ENCODE results near the gene FSCN2. TPM values are rescaled to one million over a fixed set of nuclear protein-coding genes. Genes with fewer than 3 reads are reported as not detected.

Gene FSCN2
- total and polyA plus RNA-seq, 10 of the 15 experiments (the other 5 are each of a cell fraction or from before 2014, with no cell fraction given): 0.12 to 2.1 (median 0.65) TPM; not detected in 3

GRCh38 chr17:81515530-81516041 lies 12.6 kb upstream of the FSCN2 start:
- H4K20me1 ChIP-seq (ENCODE audit: control insufficient read depth, insufficient read depth): peaks cover 4% of the 10 kb centered on the region
- peaks cover 82% of the 10 kb centered on the region for H3K79me2 ChIP-seq (ENCODE audit: control insufficient read depth, insufficient read depth, low read length)
- no peaks in the 10 kb centered on the region; the same call in 2 of the 3 replicates for H3K9me3 ChIP-seq (replicated peaks; ENCODE audit: control insufficient read depth, insufficient read depth, low read length)
- H2AFZ ChIP-seq (ENCODE audit: control insufficient read depth, low read depth, low read length): no peak overlapping the region
- H3K4me3 ChIP-seq: peak overlapping the region; percentile 72
- in situ Hi-C loops (cut with MboI) (no loop called here), intact Hi-C loops (cut with micrococcal nuclease; ENCODE audit: unreplicated experiment) (loop anchor here (2.0 to 10.0 kb wide), 3 partner anchors 37 to 261 kb away; partner anchors contain the start of gene FAAP100)
- peaks cover 12 to 14% of the 10 kb centered on the region in 2 experiments for H3K36me3 ChIP-seq (ENCODE audit: control insufficient read depth in 2 of 2, insufficient read depth in 2 of 2, low read length in 1 of 2)
- no TSS peak for BruUV-seq (replicated peaks)
- WGBS (ENCODE audit: insufficient coverage, insufficient replicate concordance, low lambda C conversion rate, missing lambda C conversion rate): under 1% methylated on average over 19 of the region's 19 CpGs
- H3K27me3 ChIP-seq (replicated peaks in 1 of 2; ENCODE audit: control insufficient read depth in 2 of 2, insufficient read depth in 2 of 2, low read length in 1 of 2): no peaks in the 10 kb centered on the region
- H3K9ac ChIP-seq (ENCODE audit: control insufficient read depth, insufficient read depth, low read length): peak overlapping the region; percentile 87
- ChIA-PET SMC1A (ENCODE audit: uncharacterized antibody, unreplicated experiment) (no interaction called here), POLR2A (interaction anchor here (0.6 to 2.0 kb wide), 6 partner anchors 8 to 697 kb away, joined by 3 to 11 read pairs (median 4); partner anchors contain the start of gene FAAP100), RAD21 (ENCODE audit: unreplicated experiment) (interaction anchor here (0.8 to 7.6 kb wide), 4 partner anchors 22 to 293 kb away, joined by 3 to 44 read pairs (median 4); partner anchors contain the start of genes CEP131 and FAAP100), CTCF (interaction anchor here (0.7 to 5.5 kb wide), 2 partner anchors 85 to 196 kb away, joined by 3 to 47 read pairs; no protein-coding TSS in a partner anchor)
- DNase-seq (ENCODE audit: low read depth, low spot score): no peak
- H3K4me1 ChIP-seq (ENCODE audit: control insufficient read depth, insufficient read depth, low read length): peaks cover 33% of the 10 kb centered on the region
- no peak for FAIRE-seq
- peak overlapping the region; percentile 100 for H3K27ac ChIP-seq (ENCODE audit: control insufficient read depth, insufficient read depth)
- ATAC-seq: no peak
- peak overlapping the region; percentile 100 for H3K4me2 ChIP-seq (ENCODE audit: control insufficient read depth, insufficient read depth)
- TF ChIP-seq POLR2A (IDR thresholded peaks at IDR 0.05; ENCODE audit: low read depth, low read length): no peak; the same call in 1 of the 2 replicates
- TF ChIP-seq HDGF (IDR thresholded peaks at IDR 0.05): peak; percentile 26; the same call in 1 of the 2 replicates
- no peak for TF ChIP-seq SUPT20H (IDR thresholded peaks at IDR 0.05; ENCODE audit: borderline replicate concordance, control insufficient read depth, low read depth, low read length)
- no peak for TF ChIP-seq SPI1 (IDR thresholded peaks at IDR 0.05; ENCODE audit: borderline replicate concordance, insufficient read depth, low read depth, low read length)
- TF ChIP-seq NBN (IDR thresholded peaks at IDR 0.05): 0 out of 2 replicates have a peak, but pooled peaks have one; percentile 46
- TF ChIP-seq NFYA (IDR thresholded peaks at IDR 0.05; ENCODE audit: borderline replicate concordance, low read depth, low read length): no peak
- no peak for TF ChIP-seq KAT2A (conservative IDR thresholded peaks at IDR 0.05; ENCODE audit: control insufficient read depth, low read depth, low read length)
- TF ChIP-seq WRNIP1 (IDR thresholded peaks at IDR 0.05; ENCODE audit: borderline replicate concordance, low read depth, low read length): 0 out of 2 replicates have a peak, but pooled peaks have one; percentile 32
- no peak for TF ChIP-seq FOXK2 (IDR thresholded peaks at IDR 0.05)
- 0 out of 2 replicates have a peak, but pooled peaks have one; percentile 17 for TF ChIP-seq PKNOX1 (IDR thresholded peaks at IDR 0.05)
- TF ChIP-seq, protein P1, sequence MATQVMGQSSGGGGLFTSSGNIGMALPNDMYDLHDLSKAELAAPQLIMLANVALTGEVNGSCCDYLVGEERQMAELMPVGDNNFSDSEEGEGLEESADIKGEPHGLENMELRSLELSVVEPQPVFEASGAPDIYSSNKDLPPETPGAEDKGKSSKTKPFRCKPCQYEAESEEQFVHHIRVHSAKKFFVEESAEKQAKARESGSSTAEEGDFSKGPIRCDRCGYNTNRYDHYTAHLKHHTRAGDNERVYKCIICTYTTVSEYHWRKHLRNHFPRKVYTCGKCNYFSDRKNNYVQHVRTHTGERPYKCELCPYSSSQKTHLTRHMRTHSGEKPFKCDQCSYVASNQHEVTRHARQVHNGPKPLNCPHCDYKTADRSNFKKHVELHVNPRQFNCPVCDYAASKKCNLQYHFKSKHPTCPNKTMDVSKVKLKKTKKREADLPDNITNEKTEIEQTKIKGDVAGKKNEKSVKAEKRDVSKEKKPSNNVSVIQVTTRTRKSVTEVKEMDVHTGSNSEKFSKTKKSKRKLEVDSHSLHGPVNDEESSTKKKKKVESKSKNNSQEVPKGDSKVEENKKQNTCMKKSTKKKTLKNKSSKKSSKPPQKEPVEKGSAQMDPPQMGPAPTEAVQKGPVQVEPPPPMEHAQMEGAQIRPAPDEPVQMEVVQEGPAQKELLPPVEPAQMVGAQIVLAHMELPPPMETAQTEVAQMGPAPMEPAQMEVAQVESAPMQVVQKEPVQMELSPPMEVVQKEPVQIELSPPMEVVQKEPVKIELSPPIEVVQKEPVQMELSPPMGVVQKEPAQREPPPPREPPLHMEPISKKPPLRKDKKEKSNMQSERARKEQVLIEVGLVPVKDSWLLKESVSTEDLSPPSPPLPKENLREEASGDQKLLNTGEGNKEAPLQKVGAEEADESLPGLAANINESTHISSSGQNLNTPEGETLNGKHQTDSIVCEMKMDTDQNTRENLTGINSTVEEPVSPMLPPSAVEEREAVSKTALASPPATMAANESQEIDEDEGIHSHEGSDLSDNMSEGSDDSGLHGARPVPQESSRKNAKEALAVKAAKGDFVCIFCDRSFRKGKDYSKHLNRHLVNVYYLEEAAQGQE (IDR thresholded peaks at IDR 0.05; ENCODE audit: low read depth, low read length): no peak
- TF ChIP-seq RFX5 (IDR thresholded peaks at IDR 0.05; ENCODE audit: low read depth, low read length): no peak
- no peak for TF ChIP-seq BCL11A (IDR thresholded peaks at IDR 0.05; ENCODE audit: low read depth, low read length)
- TF ChIP-seq, protein P2, sequence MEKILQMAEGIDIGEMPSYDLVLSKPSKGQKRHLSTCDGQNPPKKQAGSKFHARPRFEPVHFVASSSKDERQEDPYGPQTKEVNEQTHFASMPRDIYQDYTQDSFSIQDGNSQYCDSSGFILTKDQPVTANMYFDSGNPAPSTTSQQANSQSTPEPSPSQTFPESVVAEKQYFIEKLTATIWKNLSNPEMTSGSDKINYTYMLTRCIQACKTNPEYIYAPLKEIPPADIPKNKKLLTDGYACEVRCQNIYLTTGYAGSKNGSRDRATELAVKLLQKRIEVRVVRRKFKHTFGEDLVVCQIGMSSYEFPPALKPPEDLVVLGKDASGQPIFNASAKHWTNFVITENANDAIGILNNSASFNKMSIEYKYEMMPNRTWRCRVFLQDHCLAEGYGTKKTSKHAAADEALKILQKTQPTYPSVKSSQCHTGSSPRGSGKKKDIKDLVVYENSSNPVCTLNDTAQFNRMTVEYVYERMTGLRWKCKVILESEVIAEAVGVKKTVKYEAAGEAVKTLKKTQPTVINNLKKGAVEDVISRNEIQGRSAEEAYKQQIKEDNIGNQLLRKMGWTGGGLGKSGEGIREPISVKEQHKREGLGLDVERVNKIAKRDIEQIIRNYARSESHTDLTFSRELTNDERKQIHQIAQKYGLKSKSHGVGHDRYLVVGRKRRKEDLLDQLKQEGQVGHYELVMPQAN (conservative IDR thresholded peaks at IDR 0.05): no peak

All from GM12878 (cell line).